ENCODE measurements around the gene COX7A2L. TPM values are rescaled to one million over a fixed set of nuclear protein-coding genes. Genes with fewer than 3 reads are reported as not detected.

COX7A2L gene, protein sequence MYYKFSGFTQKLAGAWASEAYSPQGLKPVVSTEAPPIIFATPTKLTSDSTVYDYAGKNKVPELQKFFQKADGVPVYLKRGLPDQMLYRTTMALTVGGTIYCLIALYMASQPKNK
- 174 and 250 TPM in 2 replicates for total RNA-seq

GRCh38 chr2:42360890-42361727, at the start of gene COX7A2L:
TSS of gene COX7A2L (minus strand) at chr2:42361217. CDS start at chr2:42361161, 56 bp downstream.

Other genes with a start within 250 kb of the COX7A2L start
- 17.0 and 18.2 TPM in 2 replicates for gene EML4, start 191.9 kb downstream of the COX7A2L start, total RNA-seq
- gene KCNG3, start 132.8 kb upstream of the COX7A2L start, total RNA-seq = not detected in 2 replicates
- 16.8 and 21.6 TPM in 2 replicates for gene MTA3, start 207.4 kb upstream of the COX7A2L start, total RNA-seq

All from hair follicular keratinocyte (primary cell).